ENCODE measurements around the gene G6PC1. TPM values are rescaled to one million over a fixed set of nuclear protein-coding genes. Genes with fewer than 3 reads are reported as not detected.

Gene G6PC1
- total and polyA plus RNA-seq, 2 donors (not counting 1 experiment from before 2014, with no cell fraction given) = not detected

GRCh38 chr17:42944211-42944610 lies 43.6 kb downstream of the G6PC1 start:
- no peaks in the 10 kb centered on the region for H3K27me3 Mint-ChIP-seq
- H2AFZ ChIP-seq (ENCODE audit: insufficient read depth, low read depth, low read length, poor library complexity, severe bottlenecking) = no peak overlapping the region
- H3K27me3 ChIP-seq (replicated peaks in 1 of 4; ENCODE audit: control extremely low read depth in 1 of 4, control insufficient read depth in 3 of 4, insufficient read depth in 4 of 4, low read length in 3 of 4) = peaks cover 0 to 6% (median 1%) of the 10 kb centered on the region in 4 experiments
- ChIA-PET POLR2A (no interaction called here), CTCF (no interaction called here)
- no peak overlapping the region for H3K4me2 ChIP-seq (replicated peaks; ENCODE audit: low read depth, low read length, poor library complexity, severe bottlenecking)
- H3K27ac ChIP-seq (ENCODE audit: low read length in 2 of 2) = no peak overlapping the region
- H3K4me3 ChIP-seq (ENCODE audit: control extremely low read depth in 1 of 5, extremely low read depth in 1 of 5, insufficient read depth in 1 of 5, low read depth in 2 of 5, low read length in 4 of 5) = no peak overlapping the region
- H3K4me1 ChIP-seq (ENCODE audit: control insufficient read depth in 2 of 2, insufficient read depth in 2 of 2, low read length in 2 of 2) = no peaks in the 10 kb centered on the region
- TF ChIP-seq, protein P1, sequence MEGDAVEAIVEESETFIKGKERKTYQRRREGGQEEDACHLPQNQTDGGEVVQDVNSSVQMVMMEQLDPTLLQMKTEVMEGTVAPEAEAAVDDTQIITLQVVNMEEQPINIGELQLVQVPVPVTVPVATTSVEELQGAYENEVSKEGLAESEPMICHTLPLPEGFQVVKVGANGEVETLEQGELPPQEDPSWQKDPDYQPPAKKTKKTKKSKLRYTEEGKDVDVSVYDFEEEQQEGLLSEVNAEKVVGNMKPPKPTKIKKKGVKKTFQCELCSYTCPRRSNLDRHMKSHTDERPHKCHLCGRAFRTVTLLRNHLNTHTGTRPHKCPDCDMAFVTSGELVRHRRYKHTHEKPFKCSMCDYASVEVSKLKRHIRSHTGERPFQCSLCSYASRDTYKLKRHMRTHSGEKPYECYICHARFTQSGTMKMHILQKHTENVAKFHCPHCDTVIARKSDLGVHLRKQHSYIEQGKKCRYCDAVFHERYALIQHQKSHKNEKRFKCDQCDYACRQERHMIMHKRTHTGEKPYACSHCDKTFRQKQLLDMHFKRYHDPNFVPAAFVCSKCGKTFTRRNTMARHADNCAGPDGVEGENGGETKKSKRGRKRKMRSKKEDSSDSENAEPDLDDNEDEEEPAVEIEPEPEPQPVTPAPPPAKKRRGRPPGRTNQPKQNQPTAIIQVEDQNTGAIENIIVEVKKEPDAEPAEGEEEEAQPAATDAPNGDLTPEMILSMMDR (IDR thresholded peaks at IDR 0.05) = no peak
- no peak for TF ChIP-seq EZH2 (IDR thresholded peaks at IDR 0.05; ENCODE audit: borderline replicate concordance, insufficient read depth, low read depth, low read length, poor library complexity, severe bottlenecking)
- H3K4me1 Mint-ChIP-seq = no peaks in the 10 kb centered on the region
- ATAC-seq (ENCODE audit: low read depth) (no peak), DNase-seq (no peak)
- H4K20me1 ChIP-seq (ENCODE audit: control insufficient read depth, insufficient read depth, low read length, poor library complexity, severe bottlenecking) = no peaks in the 10 kb centered on the region
- H3K79me2 ChIP-seq (ENCODE audit: control insufficient read depth, insufficient read depth, low read length) = no peaks in the 10 kb centered on the region
- H3K9ac ChIP-seq (ENCODE audit: low read length) = no peak overlapping the region
- peaks cover 0 to under 1% of the 10 kb centered on the region in 2 experiments for H3K36me3 ChIP-seq (replicated peaks in 1 of 2; ENCODE audit: control extremely low read depth in 1 of 2, control insufficient read depth in 1 of 2, extremely low read depth in 1 of 2, insufficient read depth in 2 of 2, low read length in 1 of 2)
- H3K9me3 ChIP-seq (ENCODE audit: control extremely low read depth in 1 of 3, control insufficient read depth in 2 of 3, insufficient read depth in 1 of 3, low read length in 2 of 3) = no peaks in the 10 kb centered on the region
- no peaks in the 10 kb centered on the region for H3K9me3 Mint-ChIP-seq (ENCODE audit: insufficient read depth)
- H3K4me3 Mint-ChIP-seq = no peak overlapping the region
- H3K27ac Mint-ChIP-seq = no peak overlapping the region
- intact Hi-C loops (cut with micrococcal nuclease) = no loop called here
- WGBS (ENCODE audit: insufficient coverage) = no CpG with 5 or more reads among the region's 3 CpGs

DNA sequence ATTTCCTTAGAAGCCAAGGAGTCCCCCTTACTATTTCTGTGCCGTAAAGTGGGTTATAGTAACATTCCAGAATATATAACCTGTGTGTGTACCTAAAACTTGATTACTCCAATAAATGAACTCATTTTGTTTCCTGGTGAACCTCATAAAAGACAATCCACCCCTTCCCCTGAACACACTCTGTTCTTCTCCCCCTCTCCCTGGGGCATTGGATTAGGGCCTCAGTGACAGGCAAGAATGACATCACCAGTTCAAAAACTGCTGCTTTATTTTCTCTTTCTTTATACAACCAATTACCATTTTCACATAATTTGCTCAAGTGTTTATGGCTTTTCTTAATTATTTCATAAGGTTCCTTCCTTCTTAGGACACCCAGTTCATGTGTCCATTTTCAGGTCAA lies 46.2 kb downstream of the G6PC1 start:
- CTCF ChIA-PET = no interaction called here

More for the DNA sequence above, 46.2 kb downstream of the G6PC1 start:
- H3K9me3 Mint-ChIP-seq (ENCODE audit: insufficient read depth) = no peaks in the 10 kb centered on the region
- Histone ChIP-seq H4K20me1 (ENCODE audit: control insufficient read depth, insufficient read depth, low read length, poor library complexity, severe bottlenecking) (no peaks in the 10 kb centered on the region), H3K4me3 (ENCODE audit: control extremely low read depth in 1 of 5, extremely low read depth in 1 of 5, insufficient read depth in 1 of 5, low read depth in 2 of 5, low read length in 4 of 5) (no peak overlapping the region), H3K9ac (ENCODE audit: low read length) (no peak overlapping the region), H3K4me2 (replicated peaks; ENCODE audit: low read depth, low read length, poor library complexity, severe bottlenecking) (no peak overlapping the region), H3K4me1 (ENCODE audit: control insufficient read depth in 2 of 2, insufficient read depth in 2 of 2, low read length in 2 of 2) (no peaks in the 10 kb centered on the region), H3K27ac (ENCODE audit: low read length in 2 of 2) (no peak overlapping the region), H2AFZ (ENCODE audit: insufficient read depth, low read depth, low read length, poor library complexity, severe bottlenecking) (no peak overlapping the region), H3K9me3 (ENCODE audit: control extremely low read depth in 1 of 3, control insufficient read depth in 2 of 3, insufficient read depth in 1 of 3, low read length in 2 of 3) (no peaks in the 10 kb centered on the region), H3K79me2 (ENCODE audit: control insufficient read depth, insufficient read depth, low read length) (no peaks in the 10 kb centered on the region), H3K27me3 (replicated peaks in 1 of 4; ENCODE audit: control extremely low read depth in 1 of 4, control insufficient read depth in 3 of 4, insufficient read depth in 4 of 4, low read length in 3 of 4) (no peaks in the 10 kb centered on the region), H3K36me3 (replicated peaks in 1 of 2; ENCODE audit: control extremely low read depth in 1 of 2, control insufficient read depth in 1 of 2, extremely low read depth in 1 of 2, insufficient read depth in 2 of 2, low read length in 1 of 2) (peaks cover 0 to 19% of the 10 kb centered on the region in 2 experiments)
- no peaks in the 10 kb centered on the region for H3K27me3 Mint-ChIP-seq
- ATAC-seq (ENCODE audit: low read depth) (no peak), DNase-seq (no peak)
- 100% methylated on average over 1 of the region's 1 CpG for WGBS (ENCODE audit: insufficient coverage)
- H3K4me3 Mint-ChIP-seq = no peak overlapping the region
- no peak for TF ChIP-seq EZH2 (IDR thresholded peaks at IDR 0.05; ENCODE audit: borderline replicate concordance, insufficient read depth, low read depth, low read length, poor library complexity, severe bottlenecking)
- TF ChIP-seq, protein P1 (IDR thresholded peaks at IDR 0.05) = no peak
- intact Hi-C loops (cut with micrococcal nuclease) = no loop called here
- H3K27ac Mint-ChIP-seq = no peak overlapping the region
- H3K4me1 Mint-ChIP-seq = no peaks in the 10 kb centered on the region
- POLR2A ChIA-PET = no interaction called here
